K562 (cell line): ENCODE data around the gene DNAJC18. TPM values are rescaled to one million over a fixed set of nuclear protein-coding genes. Genes with fewer than 3 reads are reported as not detected.

Source experiments
- ATAC-seq: fragments of 200-7000 bp; cut with Tn5 transposase; 3 replicates; pipeline ENCODE4 v1.9.1; 2020; ENCODE audit warnings: moderate library complexity
- BruUV-seq: library from RNA; stranded (reverse); fragments of 400-500 nt; replicated peaks from 2 replicates; lab custom pipeline; 2021; lab: Mats Ljungman, UMichigan
- CTCF ChIA-PET: fragments of 300-600 bp; formaldehyde crosslinking; extraction: SDS; loops from one replicate; lab custom pipeline; 2021; ENCODE audit warnings: low intra/inter-chr PET ratio; lab: Yijun Ruan, JAX
- POLR2A ChIA-PET: fragments of 300-600, 350-650 bp; sonication (Branson Sonifier 250); formaldehyde crosslinking; extraction: SDS; loops from one replicate; lab custom pipeline; 2021; ENCODE audit warnings: antibody characterized with exemption, inconsistent platforms; lab: Yijun Ruan, JAX
- DNase-seq, 4 experiments: peaks; one replicate each; pipeline versions ENCODE4 v3.0.0 to v3.0.0-alpha.2; 2011 to 2018; ENCODE audit warnings: low spot score in 3 of 4, mixed read lengths in 3 of 4; ENCODE audit errors: extremely low read depth in 1 of 4
- FAIRE-seq: peaks from 2 replicates; lab custom pipeline; 2011; peaks lifted over from hg19 to GRCh38; lab: Jason Lieb, UNC
- H2AFZ ChIP-seq: 2 replicates; pipeline ENCODE4 v1.6.0; 2011; ENCODE audit warnings: low read depth, low read length, control low read depth, inconsistent platforms
- H3K27ac ChIP-seq: fragments of 200-600 bp; 3 replicates; pipeline ENCODE4 v1.8.0; 2011; ENCODE audit warnings: low read depth, mild to moderate bottlenecking, control low read depth, inconsistent platforms, low read length, moderate library complexity, mixed read lengths; ENCODE audit errors: extremely low read depth
- H3K27me3 ChIP-seq, 2 experiments: fragments of 300-600 bp in 1 of 2; 2 replicates in 1 of 2; 3 replicates in 1 of 2; pipeline versions ENCODE4 v1.6.0 to v1.8.0; 2011; ENCODE audit warnings: inconsistent platforms in 2 of 2, low read length in 2 of 2, mild to moderate bottlenecking in 1 of 2, mixed read lengths in 1 of 2, moderate library complexity in 1 of 2; ENCODE audit not compliant: control insufficient read depth in 2 of 2, insufficient read depth in 2 of 2
- H3K36me3 ChIP-seq: fragments of 300-600 bp; 3 replicates; pipeline ENCODE4 v1.8.0; 2011; ENCODE audit warnings: mild to moderate bottlenecking, low read length, inconsistent platforms; ENCODE audit not compliant: control insufficient read depth, insufficient read depth
- H3K4me1 ChIP-seq, 2 experiments: fragments of 200-600 bp in 1 of 2; replicated peaks in 1 of 2; 2 replicates in 1 of 2; 3 replicates in 1 of 2; pipeline versions ENCODE4 v1.5.1 to v1.8.0; 2011; ENCODE audit warnings: inconsistent platforms in 2 of 2, low read length in 2 of 2, mild to moderate bottlenecking in 1 of 2, mixed read lengths in 1 of 2, moderate library complexity in 1 of 2; ENCODE audit not compliant: control insufficient read depth in 2 of 2, insufficient read depth in 2 of 2
- H3K4me2 ChIP-seq: 2 replicates; pipeline ENCODE4 v1.6.1; 2011; ENCODE audit warnings: low read length, control low read depth, inconsistent platforms, mixed read lengths; ENCODE audit not compliant: insufficient read depth
- H3K4me3 ChIP-seq: fragments of 200-600 bp; sonication (generic), shearing (Covaris generic); 2 replicates; pipeline ENCODE4 v1.5.1; 2016; ENCODE audit warnings: control low read depth, inconsistent platforms
- H3K79me2 ChIP-seq: fragments of 200-600 bp; 3 replicates; pipeline ENCODE4 v1.8.0; 2011; ENCODE audit warnings: low read length, inconsistent platforms; ENCODE audit not compliant: control insufficient read depth, insufficient read depth
- H3K9ac ChIP-seq, 2 experiments: 2 replicates each; pipeline versions ENCODE4 v1.6.0 to v1.6.1; 2011; ENCODE audit warnings: low read depth in 2 of 2, low read length in 2 of 2, control low read depth in 1 of 2, inconsistent platforms in 1 of 2, mild to moderate bottlenecking in 1 of 2, mixed read lengths in 1 of 2; ENCODE audit not compliant: insufficient read depth in 1 of 2
- H3K9me1 ChIP-seq: one replicate; pipeline ENCODE4 v1.6.0; 2011; ENCODE audit warnings: inconsistent platforms, mild to moderate bottlenecking, low read length, moderate library complexity; ENCODE audit not compliant: control insufficient read depth, insufficient read depth
- H3K9me3 ChIP-seq: replicated peaks from 2 replicates; pipeline ENCODE4 v1.5.1; 2011; ENCODE audit warnings: low read depth, low read length, inconsistent platforms; ENCODE audit not compliant: control insufficient read depth, insufficient read depth
- H4K20me1 ChIP-seq: replicated peaks from 2 replicates; pipeline ENCODE4 v1.6.1; 2011; ENCODE audit warnings: low read length, inconsistent platforms, mixed read lengths; ENCODE audit not compliant: control insufficient read depth, insufficient read depth
- CBFB ChIP-seq: sonication (generic); formaldehyde crosslinking; IDR thresholded peaks from 2 replicates; pipeline ENCODE4 v1.4.0; 2020; ENCODE audit warnings: mild to moderate bottlenecking, missing genetic modification reagents
- EWSR1 ChIP-seq: fragments of 450-650 bp; IDR thresholded peaks from 2 replicates; pipeline ENCODE4 v1.6.1; 2018; ENCODE audit warnings: borderline replicate concordance, mild to moderate bottlenecking, low read depth, moderate library complexity; ENCODE audit not compliant: partially characterized antibody
- FOXP1 ChIP-seq: sonication (generic); formaldehyde crosslinking; IDR thresholded peaks from 2 replicates; pipeline ENCODE4 v1.8.0; 2022; ENCODE audit warnings: mild to moderate bottlenecking, missing genetic modification reagents
- WGBS: fragments of 100-300 bp; shearing (Covaris generic); methylation state at CpG from one replicate; pipeline ENCODE4 v1.1.6; 2016; ENCODE audit warnings: low coverage, mixed read lengths; ENCODE audit not compliant: insufficient coverage; ENCODE audit errors: missing lambda C conversion rate; 5-methylcytosine and 5-hydroxymethylcytosine counted together
- in situ Hi-C: fragments of 300-500 bp; cut with MboI; formaldehyde crosslinking; loops from 4 replicates; pipeline ENCODE4 v1.15.0; 2018; ENCODE audit warnings: inconsistent platforms, mixed read lengths
- intact Hi-C: fragments of 100-400 bp; cut with micrococcal nuclease; formaldehyde crosslinking; loops from 2 replicates; pipeline ENCODE4 v1.14.2; 2022
- polyA plus RNA-seq, 8 experiments: library from polyadenylated mRNA; depleted of rRNA in 4 of 8; stranded (reverse) in 5 of 8; unstranded in 3 of 8; fragments of >200 nt; fragmentation: Nextera tagmentation in 2 of 8; fragmentation: Illumina TruSeq in 1 of 8; extraction: Ambion mirVana in 2 of 8; extraction: Trizol in 1 of 8; gene quantifications; 2 replicates each; pipeline versions ENCODE4 v1.2.1 to v1.2.3, GENCODE V29; 2011 to 2014; ENCODE audit warnings: inconsistent platforms in 1 of 8, missing spikeins in 1 of 8
- total RNA-seq, 7 experiments: library from RNA; depleted of rRNA in 6 of 7; stranded (reverse); fragments of >200 nt in 6 of 7; fragmentation: Illumina TruSeq in 2 of 7; extraction: Trizol in 2 of 7; gene quantifications; 2 replicates each; pipeline versions ENCODE4 v1.2.1 to v1.2.3, GENCODE V29; 2011 to 2021; ENCODE audit warnings: low replicate concordance in 1 of 7
- TF ChIP-seq, protein P1 (sequence below): fragments of 250-450 bp; sonication (Bioruptor Pico); IDR thresholded peaks from 2 replicates; pipeline ENCODE4 v1.5.0; 2020; ENCODE audit warnings: mild to moderate bottlenecking

DNAJC18 gene
- total and polyA plus RNA-seq, 9 of the 15 experiments (the other 6 are each of a cell fraction or from before 2014, with no cell fraction given) = 1.5 to 13.3 (median 7.5) TPM

DNA sequence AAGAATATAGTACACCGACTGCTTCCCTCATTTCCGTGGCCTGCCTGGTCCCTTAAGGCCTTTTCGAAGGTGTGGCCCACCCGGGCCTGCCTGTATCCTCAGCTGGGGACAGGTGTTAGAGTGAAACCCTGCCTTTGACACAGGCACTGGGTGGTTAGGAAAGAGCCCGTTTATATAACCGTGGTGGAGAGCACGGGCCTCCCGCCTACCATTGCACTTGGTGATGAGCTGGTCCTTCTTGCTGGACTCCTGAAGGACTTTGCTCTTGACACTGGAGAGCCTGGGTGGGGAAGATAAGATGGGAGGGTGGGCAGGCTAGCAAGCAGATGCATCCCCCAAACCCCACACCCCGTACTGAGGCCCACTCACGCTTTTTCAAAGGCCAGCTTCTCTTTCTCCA lies 37.8 kb downstream of the DNAJC18 start:
- H2AFZ ChIP-seq = no peak overlapping the region
- H3K4me3 ChIP-seq = no peak overlapping the region
- FAIRE-seq = no peak
- no peaks in the 10 kb centered on the region for H3K79me2 ChIP-seq
- no peak overlapping the region; a peak in 1 of 4 replicates for H3K9ac ChIP-seq
- TF ChIP-seq EWSR1 (no peak), CBFB (CRISPR knock-in tag) (no peak), FOXP1 (CRISPR knock-in tag) (no peak)
- TF ChIP-seq, protein P1, sequence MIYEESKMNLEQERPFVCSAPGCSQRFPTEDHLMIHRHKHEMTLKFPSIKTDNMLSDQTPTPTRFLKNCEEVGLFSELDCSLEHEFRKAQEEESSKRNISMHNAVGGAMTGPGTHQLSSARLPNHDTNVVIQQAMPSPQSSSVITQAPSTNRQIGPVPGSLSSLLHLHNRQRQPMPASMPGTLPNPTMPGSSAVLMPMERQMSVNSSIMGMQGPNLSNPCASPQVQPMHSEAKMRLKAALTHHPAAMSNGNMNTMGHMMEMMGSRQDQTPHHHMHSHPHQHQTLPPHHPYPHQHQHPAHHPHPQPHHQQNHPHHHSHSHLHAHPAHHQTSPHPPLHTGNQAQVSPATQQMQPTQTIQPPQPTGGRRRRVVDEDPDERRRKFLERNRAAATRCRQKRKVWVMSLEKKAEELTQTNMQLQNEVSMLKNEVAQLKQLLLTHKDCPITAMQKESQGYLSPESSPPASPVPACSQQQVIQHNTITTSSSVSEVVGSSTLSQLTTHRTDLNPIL (CRISPR knock-in tag) = no peak
- in situ Hi-C loops (no loop called here), intact Hi-C loops (loop anchor here (5.0 kb wide), 1 partner anchor 59 kb away; the partner anchor contains the start of gene PAIP2)
- no peaks in the 10 kb centered on the region for H3K9me1 ChIP-seq
- peaks cover 15 to 16% of the 10 kb centered on the region in 2 experiments for H3K4me1 ChIP-seq
- ATAC-seq = no peak
- H4K20me1 ChIP-seq = no peaks in the 10 kb centered on the region
- ChIA-PET POLR2A (interaction anchor here (0.6 to 1.6 kb wide), 4 partner anchors 15 to 158 kb away, joined by 3 to 4 read pairs (median 3); no protein-coding TSS in a partner anchor), CTCF (no interaction called here)
- 0 out of 3 replicates have a peak, but pooled peaks cover 2% of the 10 kb centered on the region for H3K36me3 ChIP-seq
- BruUV-seq = no TSS peak
- no peaks in the 10 kb centered on the region for H3K9me3 ChIP-seq
- no peak overlapping the region for H3K4me2 ChIP-seq
- DNase-seq = peak in 1 of 4 experiments; percentile 33
- H3K27me3 ChIP-seq = no peaks in the 10 kb centered on the region
- 47% methylated on average over 10 of the region's 10 CpGs for WGBS
- H3K27ac ChIP-seq = no peak overlapping the region
